ENCODE data around the gene HTN3.
"Not testable (repeated sequence)": the region's sequence is repeated elsewhere in the genome, so short reads cannot be mapped to it uniquely, and the experiment has no call there.

HTN3 gene

DNA sequence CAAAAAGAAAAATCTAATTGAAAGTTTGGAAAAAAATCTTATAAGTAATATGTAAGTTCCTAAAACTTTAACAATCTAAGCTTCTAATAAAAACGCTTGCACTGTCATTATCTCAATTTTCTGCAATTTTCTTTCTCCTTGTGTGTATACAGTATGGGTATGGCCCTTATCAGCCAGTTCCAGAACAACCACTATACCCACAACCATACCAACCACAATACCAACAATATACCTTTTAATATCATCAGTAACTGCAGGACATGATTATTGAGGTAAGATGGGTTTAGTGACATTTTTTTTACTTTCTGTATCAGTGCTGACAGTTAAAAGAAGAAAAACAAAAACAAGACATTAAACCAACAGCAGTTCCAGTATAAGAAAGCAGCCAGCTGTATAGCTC is 27.5 kb upstream of the HTN3 start:
- TF ChIP-seq, protein P1, sequence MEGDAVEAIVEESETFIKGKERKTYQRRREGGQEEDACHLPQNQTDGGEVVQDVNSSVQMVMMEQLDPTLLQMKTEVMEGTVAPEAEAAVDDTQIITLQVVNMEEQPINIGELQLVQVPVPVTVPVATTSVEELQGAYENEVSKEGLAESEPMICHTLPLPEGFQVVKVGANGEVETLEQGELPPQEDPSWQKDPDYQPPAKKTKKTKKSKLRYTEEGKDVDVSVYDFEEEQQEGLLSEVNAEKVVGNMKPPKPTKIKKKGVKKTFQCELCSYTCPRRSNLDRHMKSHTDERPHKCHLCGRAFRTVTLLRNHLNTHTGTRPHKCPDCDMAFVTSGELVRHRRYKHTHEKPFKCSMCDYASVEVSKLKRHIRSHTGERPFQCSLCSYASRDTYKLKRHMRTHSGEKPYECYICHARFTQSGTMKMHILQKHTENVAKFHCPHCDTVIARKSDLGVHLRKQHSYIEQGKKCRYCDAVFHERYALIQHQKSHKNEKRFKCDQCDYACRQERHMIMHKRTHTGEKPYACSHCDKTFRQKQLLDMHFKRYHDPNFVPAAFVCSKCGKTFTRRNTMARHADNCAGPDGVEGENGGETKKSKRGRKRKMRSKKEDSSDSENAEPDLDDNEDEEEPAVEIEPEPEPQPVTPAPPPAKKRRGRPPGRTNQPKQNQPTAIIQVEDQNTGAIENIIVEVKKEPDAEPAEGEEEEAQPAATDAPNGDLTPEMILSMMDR (conservative IDR thresholded peaks at IDR 0.05; ENCODE audit: low read depth) = no peak

DNA sequence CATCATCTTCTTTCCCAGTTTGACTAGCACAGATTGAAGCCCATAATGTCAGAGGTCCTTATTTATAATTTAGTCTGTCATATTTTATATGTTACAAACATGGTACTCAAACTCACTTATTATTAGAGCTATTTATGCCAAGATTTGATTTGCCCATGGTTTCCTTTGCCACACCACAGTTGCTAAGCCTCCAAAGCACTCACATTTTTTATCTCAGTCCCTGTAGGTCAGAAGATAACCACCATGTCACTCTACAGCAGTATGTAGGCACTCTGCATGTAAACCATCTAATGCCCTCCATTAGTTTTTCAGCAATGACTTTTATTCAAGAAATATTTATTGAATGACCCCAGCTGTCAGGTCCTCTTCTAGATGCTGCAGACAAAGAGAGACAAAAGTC is 25.8 kb upstream of the HTN3 start:
- no peak for DNase-seq (ENCODE audit: low spot score)
- TF ChIP-seq, protein P1 (conservative IDR thresholded peaks at IDR 0.05; ENCODE audit: low read depth) = no peak
- CTCF ChIA-PET = no interaction called here
- H3K27ac ChIP-seq = no peak overlapping the region
- POLR2A ChIA-PET (ENCODE audit: low non-redundant PET) = no interaction called here

More for the DNA sequence above, 27.5 kb upstream of the HTN3 start:
- no peak for DNase-seq (ENCODE audit: low spot score)
- ChIA-PET CTCF (no interaction called here), POLR2A (ENCODE audit: low non-redundant PET) (no interaction called here)
- H3K27ac ChIP-seq = no peak overlapping the region

DNA sequence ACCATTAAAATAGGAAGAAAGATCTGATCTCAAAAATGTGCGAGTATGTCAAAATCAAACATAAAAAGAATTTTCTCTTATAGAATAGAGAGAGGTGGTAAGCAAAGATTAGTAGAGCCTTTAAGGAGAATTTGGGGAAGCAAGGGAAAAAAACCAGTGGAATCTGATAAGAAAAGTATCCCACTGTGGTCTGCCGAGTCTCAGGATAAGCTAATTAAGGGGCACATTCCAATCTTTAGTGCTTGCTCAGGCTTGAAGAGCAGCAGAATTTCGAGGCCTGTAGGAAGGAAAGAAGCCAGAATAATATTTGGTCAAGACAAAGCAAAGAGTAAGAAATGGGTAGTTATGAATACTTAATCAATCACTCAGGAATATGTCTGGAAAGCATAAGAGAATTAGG is 19.5 kb upstream of the HTN3 start:
- no peak overlapping the region for H3K27ac ChIP-seq
- TF ChIP-seq, protein P1 (conservative IDR thresholded peaks at IDR 0.05; ENCODE audit: low read depth) = no peak
- POLR2A ChIA-PET (ENCODE audit: low non-redundant PET) = no interaction called here
- no peak for DNase-seq (ENCODE audit: low spot score)
- CTCF ChIA-PET = no interaction called here

DNA sequence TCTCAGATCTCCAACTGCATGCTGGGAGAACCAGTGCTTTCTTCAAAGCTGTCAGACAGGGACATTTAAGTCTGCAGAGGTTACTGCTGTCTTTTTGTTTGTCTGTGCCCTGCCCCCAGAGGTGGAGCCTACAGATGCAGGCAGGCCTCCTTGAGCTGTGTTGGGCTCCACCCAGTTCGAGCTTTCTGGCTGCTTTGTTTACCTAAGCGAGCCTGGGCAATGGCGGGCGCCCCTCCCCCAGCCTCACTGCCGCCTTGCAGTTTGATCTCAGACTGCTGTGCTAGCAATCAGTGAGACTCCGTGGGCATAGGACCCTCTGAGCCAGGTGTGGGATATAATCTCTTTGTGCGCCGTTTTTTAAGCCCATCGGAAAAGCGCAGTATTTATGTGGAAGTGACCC is 9.3 kb upstream of the HTN3 start:
- DNase-seq (ENCODE audit: low spot score); H3K27ac ChIP-seq; POLR2A ChIA-PET (ENCODE audit: low non-redundant PET); CTCF ChIA-PET: not testable (repeated sequence)

DNA sequence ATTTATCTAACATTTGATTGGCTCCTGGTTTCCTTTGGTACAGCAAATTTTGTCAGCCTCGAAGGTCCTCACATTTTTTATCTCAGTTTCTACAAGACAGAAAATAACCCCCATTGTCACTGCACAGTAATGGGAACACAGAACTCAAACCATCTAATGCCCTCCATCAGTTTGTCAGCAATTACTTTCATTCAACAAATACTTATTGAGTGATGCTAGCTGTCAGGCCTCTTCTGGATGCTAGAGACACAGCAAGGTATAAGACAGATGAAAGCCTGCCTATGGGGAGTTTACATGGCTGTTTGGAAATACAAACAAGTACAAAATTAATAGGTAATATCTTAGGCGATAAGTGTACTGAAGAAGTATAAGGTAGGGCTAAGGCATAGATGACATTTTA is 5.0 kb upstream of the HTN3 start:
- ChIA-PET POLR2A (ENCODE audit: low non-redundant PET) (no interaction called here), CTCF (no interaction called here)
- no peak overlapping the region for H3K27ac ChIP-seq
- TF ChIP-seq, protein P1 (conservative IDR thresholded peaks at IDR 0.05; ENCODE audit: low read depth) = no peak
- no peak for DNase-seq (ENCODE audit: low spot score)

DNA sequence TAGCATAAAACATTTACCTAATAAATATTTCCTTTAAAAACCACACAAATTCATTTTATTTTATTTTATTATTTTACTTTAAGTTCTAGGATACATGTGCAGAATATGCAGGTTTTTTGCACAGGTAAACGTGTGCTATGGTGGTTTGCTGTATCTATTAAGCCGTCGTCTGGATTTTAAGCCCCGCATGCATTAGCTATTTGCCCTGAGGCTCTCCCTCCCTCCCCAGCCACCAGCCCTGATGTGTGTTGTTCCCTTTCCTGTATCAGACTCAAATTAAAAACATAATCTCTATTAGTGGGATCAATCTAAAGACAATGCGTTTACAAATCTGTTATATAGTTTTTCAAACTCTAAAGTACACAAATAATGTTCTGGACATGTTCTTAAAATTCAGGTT is 1.2 kb upstream of the HTN3 start:
- ChIA-PET POLR2A (ENCODE audit: low non-redundant PET) (no interaction called here), CTCF (interaction anchor here (0.5 to 0.6 kb wide), 2 partner anchors 146 to 192 kb away, joined by 3 to 4 read pairs; no protein-coding TSS in a partner anchor)
- DNase-seq (ENCODE audit: low spot score) = no peak
- TF ChIP-seq, protein P1 (conservative IDR thresholded peaks at IDR 0.05; ENCODE audit: low read depth) = no peak
- no peak overlapping the region for H3K27ac ChIP-seq

DNA sequence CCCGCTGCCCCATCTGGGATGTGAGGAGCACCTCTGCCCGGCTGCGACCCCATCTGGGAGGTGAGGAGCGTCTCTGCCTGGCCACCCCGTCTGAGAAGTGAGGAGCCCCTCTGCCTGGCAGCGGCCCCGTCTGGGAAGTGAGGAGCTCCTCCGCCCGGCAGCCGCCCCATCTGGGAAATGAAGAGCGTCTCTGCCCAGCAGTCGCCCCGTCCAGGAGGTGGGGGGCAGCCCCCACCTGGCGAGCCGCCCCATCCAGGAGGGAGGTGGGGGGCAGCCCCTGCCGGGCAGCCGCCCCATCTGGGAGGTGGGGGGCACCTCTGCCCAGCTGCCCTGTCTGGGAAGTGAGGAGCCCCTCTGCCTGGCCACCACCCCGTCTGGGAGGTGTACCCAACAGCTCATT is 9.3 kb downstream of the HTN3 start:
- POLR2A ChIA-PET (ENCODE audit: low non-redundant PET); H3K27ac ChIP-seq; DNase-seq (ENCODE audit: low spot score); CTCF ChIA-PET: not testable (repeated sequence)

DNA sequence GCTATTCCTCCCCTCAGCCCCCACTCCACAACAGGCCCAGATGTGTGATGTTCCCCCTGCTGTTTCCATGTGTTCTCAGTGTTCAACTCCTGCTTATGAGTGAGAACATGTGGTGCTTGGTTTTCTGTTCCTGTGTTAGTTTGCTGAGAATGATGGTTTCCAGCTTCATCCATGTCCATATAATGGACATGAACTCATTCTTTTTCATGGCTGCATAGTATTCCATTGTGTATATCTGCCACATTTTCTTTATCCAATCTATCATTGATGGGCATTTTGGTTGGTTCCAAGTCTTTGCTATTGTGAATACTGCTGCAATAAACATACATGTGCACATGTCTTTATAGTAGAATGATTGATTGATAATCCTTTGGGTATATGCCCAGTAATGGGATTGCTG is 11.7 kb downstream of the HTN3 start:
- CTCF ChIA-PET; H3K27ac ChIP-seq; POLR2A ChIA-PET (ENCODE audit: low non-redundant PET); DNase-seq (ENCODE audit: low spot score): not testable (repeated sequence)

Measured in RWPE1 (cell line).